D341Med (cell line): Measurements from ENCODE around the gene COMMD1.
"Not testable (repeated sequence)": the region's sequence is repeated elsewhere in the genome, so short reads cannot be mapped to it uniquely, and the experiment has no call there.

Experiments used
- DNase-seq: peaks from one replicate; pipeline ENCODE4 v3.0.0; 2012; ENCODE audit warnings: low spot score

The COMMD1 gene

GRCh38 chr2:62141142-62141740 is 235.8 kb downstream of the COMMD1 start:
- DNase-seq = no peak

- DNase-seq = no peak
Measured at GRCh38 chr2:62142054-62142453, 236.6 kb downstream of the COMMD1 start.

- no peak for DNase-seq
Measured at GRCh38 chr2:62143696-62144095, 238.2 kb downstream of the COMMD1 start.

GRCh38 chr2:62144689-62145477 is 239.4 kb downstream of the COMMD1 start:
- DNase-seq = no peak

GRCh38 chr2:62145478-62146100 is 240.1 kb downstream of the COMMD1 start:
- no peak for DNase-seq

- DNase-seq = not testable (repeated sequence)
Measured at GRCh38 chr2:62146790-62147189, 241.3 kb downstream of the COMMD1 start.

- DNase-seq = no peak
Measured at GRCh38 chr2:62147610-62148301, 242.3 kb downstream of the COMMD1 start.

- no peak for DNase-seq
Measured at GRCh38 chr2:62149708-62150107, 244.2 kb downstream of the COMMD1 start.

- no peak for DNase-seq
Measured at GRCh38 chr2:62150597-62151305, 245.3 kb downstream of the COMMD1 start.

GRCh38 chr2:62151306-62151638 is 245.8 kb downstream of the COMMD1 start:
- DNase-seq = no peak

- no peak for DNase-seq
Measured at GRCh38 chr2:62152000-62152399, 246.5 kb downstream of the COMMD1 start.

GRCh38 chr2:62156861-62157496 is 251.5 kb downstream of the COMMD1 start:
- no peak for DNase-seq

- DNase-seq = no peak
Measured at GRCh38 chr2:62158444-62159121, 253.1 kb downstream of the COMMD1 start.

GRCh38 chr2:62160691-62161090 is 255.2 kb downstream of the COMMD1 start:
- DNase-seq = not testable (repeated sequence)

- DNase-seq = no peak
Measured at GRCh38 chr2:62163106-62163831, 257.8 kb downstream of the COMMD1 start.

GRCh38 chr2:62163834-62164233 is 258.4 kb downstream of the COMMD1 start:
- no peak for DNase-seq

- DNase-seq = no peak
Measured at GRCh38 chr2:62175728-62176127, 270.3 kb downstream of the COMMD1 start.

- DNase-seq = no peak
Measured at GRCh38 chr2:62176801-62177200, 271.3 kb downstream of the COMMD1 start.

GRCh38 chr2:62177392-62178049 is 272.0 kb downstream of the COMMD1 start:
- DNase-seq = no peak

GRCh38 chr2:62178741-62179271 is 273.3 kb downstream of the COMMD1 start:
- no peak for DNase-seq
